GM12875 (cell line): Measurements from ENCODE around the gene DCHS2.
"Not testable (repeated sequence)": the region's sequence is repeated elsewhere in the genome, so short reads cannot be mapped to it uniquely, and the experiment has no call there.

ENCODE experiments used
- H3K4me3 ChIP-seq: one replicate; pipeline ENCODE4 v1.5.1; 2011; ENCODE audit warnings: low read depth, low read length, control low read depth
- TF ChIP-seq, protein P1 (sequence below): IDR thresholded peaks from 2 replicates; pipeline ENCODE4 v1.5.1; 2011; ENCODE audit warnings: low read depth, mild to moderate bottlenecking, control low read depth, inconsistent platforms, low read length, moderate library complexity, borderline replicate concordance; ENCODE audit not compliant: insufficient read depth

DCHS2 gene

DNA sequence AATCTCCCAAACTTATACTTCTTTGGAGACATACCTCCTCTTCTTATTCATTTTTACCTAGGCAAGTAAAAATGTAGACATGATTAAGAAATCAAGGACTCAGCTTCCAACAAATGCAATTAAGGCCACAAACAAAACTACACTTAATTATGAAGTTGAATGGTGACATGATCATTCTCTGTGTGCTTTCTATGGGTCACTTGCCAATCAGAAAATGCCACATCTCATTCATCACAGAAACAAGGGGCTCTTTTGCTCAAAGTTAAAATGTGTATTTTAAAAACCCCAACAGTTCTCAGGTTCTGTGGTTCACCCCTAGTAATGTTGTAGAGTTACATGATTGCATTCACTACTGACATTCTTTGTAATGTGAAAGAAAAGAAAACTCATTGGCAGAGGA is 273.5 kb downstream of the DCHS2 start:
- TF ChIP-seq, protein P1, sequence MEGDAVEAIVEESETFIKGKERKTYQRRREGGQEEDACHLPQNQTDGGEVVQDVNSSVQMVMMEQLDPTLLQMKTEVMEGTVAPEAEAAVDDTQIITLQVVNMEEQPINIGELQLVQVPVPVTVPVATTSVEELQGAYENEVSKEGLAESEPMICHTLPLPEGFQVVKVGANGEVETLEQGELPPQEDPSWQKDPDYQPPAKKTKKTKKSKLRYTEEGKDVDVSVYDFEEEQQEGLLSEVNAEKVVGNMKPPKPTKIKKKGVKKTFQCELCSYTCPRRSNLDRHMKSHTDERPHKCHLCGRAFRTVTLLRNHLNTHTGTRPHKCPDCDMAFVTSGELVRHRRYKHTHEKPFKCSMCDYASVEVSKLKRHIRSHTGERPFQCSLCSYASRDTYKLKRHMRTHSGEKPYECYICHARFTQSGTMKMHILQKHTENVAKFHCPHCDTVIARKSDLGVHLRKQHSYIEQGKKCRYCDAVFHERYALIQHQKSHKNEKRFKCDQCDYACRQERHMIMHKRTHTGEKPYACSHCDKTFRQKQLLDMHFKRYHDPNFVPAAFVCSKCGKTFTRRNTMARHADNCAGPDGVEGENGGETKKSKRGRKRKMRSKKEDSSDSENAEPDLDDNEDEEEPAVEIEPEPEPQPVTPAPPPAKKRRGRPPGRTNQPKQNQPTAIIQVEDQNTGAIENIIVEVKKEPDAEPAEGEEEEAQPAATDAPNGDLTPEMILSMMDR, result no peak
- H3K4me3 ChIP-seq, result no peak overlapping the region

DNA sequence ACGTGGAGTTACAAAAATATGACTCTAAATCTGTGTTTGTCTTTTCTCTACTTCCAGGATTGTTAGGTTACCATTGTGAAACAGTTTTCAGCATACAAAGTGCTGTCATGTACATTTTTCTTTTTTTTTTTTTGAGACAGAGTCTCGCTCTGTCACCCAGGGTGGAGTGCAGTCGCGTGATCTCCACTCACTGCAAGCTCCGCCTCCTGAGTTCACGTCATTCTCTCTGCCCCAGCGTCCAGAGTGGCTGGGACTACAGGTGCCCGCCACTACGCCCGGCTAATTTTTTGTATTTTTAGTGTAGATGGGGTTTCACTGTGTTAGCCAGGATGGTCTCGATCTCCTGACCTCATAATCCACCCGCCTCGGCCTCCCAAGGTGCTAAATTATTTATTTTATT is 274.2 kb downstream of the DCHS2 start:
- not testable (repeated sequence) for H3K4me3 ChIP-seq

GRCh38 chr4:154211506-154211905 is 280.1 kb downstream of the DCHS2 start:
- TF ChIP-seq, protein P1, result no peak
- H3K4me3 ChIP-seq, result no peak overlapping the region

DNA sequence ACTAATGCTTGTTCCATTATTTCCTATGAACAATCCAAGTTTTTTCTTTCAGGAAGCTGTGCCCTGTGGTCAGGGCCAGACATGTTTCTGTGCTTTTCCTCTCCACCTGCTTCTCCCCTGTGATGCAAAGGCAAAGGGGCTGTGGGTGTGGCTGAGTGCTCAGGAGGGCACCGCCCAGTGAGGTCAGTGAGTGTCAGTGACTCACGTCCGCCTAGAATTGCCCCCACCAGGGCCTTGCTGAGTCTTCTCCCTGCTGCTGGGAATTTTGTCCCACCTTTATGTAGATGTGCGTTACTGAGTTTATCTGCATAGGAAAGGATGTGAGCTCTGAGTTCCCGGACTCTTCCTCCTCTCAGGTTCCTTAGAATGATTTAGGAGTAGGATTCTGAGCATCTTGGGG is 283.2 kb downstream of the DCHS2 start:
- H3K4me3 ChIP-seq, result no peak overlapping the region
- TF ChIP-seq, protein P1, result no peak

DNA sequence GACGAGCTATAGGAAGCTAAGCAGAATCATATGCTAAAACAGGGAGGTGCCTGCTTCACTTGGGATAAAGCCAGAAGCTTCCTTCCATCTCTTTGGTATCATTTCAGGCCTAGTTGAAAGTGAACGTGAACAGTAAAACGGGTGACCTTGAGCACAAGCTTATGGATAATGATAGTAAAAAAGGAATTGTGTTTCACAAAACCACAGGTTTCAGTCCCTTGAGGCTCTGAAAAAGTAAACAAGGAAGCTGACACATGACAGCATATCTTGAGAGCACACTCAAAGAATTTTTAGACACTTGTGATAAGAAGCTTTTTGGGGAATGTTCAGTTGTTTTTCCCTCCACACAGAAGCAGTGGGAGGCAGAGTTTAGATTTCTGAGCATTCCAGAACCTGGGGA is 286.1 kb downstream of the DCHS2 start:
- H3K4me3 ChIP-seq, result no peak overlapping the region
- TF ChIP-seq, protein P1, result no peak

GRCh38 chr4:154194649-154195048 is 296.9 kb downstream of the DCHS2 start:
- TF ChIP-seq, protein P1, result no peak
- no peak overlapping the region for H3K4me3 ChIP-seq

DNA sequence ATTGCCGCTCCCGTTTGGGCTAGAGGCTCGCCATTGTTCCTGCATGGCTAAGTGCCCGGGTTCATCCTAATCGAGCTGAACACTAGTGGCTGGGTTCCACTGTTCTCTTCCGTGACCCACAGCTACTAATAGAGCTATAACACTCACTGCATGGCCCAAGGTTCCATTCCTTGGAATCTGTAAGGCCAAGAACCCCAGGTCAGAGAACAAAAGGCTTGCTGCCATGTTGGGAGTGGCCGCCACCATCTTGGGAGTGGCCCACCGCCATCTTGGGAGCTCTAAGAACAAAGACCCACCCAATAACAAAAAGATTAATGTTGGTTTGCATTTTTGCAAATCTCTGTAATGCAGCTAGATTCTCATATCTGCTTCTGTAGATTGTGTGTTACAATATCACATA is 299.0 kb downstream of the DCHS2 start:
- H3K4me3 ChIP-seq, result no peak overlapping the region
- TF ChIP-seq, protein P1, result no peak

DNA sequence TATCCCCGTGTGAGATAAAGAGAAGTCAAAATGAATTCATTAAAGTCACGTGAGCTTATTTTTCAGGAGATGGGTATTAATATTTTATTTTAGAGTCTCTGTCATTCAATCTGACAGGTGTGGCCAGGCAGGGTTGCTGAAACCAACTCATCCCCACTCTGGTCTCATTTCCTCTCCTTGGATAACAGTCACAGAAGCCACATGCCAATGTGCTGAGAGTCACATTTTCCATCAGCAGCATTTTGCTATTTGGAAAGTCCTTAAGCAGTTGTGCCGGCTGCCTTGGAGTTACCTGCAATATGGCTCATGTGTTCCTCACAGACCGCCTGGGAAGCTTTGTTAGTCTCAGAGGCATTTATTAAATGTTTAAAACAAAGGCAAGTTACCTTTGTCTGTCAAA is 302.3 kb downstream of the DCHS2 start:
- no peak overlapping the region for H3K4me3 ChIP-seq
- TF ChIP-seq, protein P1, result no peak
